ENCODE results near the gene LRRK1.

Gene LRRK1

DNA sequence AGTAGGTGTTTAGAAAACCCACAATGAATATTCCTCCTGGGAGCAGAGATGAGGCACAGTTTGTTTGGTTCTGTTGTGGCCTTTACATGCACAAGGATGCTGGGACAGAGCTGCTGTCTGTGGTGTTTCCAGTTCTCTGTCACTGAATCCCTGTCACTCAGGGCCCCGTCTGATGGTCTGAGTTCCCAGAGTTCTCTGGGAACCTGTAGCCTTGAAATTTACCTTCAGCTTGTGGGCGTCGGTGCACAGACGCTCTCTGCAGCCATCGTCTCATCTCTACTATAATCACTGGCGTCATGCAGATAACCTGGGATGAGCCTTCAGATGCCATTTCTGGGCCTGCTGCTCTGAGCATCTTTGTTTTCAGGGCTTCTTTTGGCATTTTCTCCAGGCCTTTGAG lies 81.9 kb downstream of the LRRK1 start:
- no peak overlapping the region for H3K4me3 ChIP-seq (ENCODE audit: low read depth, low read length)
- TF ChIP-seq, protein P1, sequence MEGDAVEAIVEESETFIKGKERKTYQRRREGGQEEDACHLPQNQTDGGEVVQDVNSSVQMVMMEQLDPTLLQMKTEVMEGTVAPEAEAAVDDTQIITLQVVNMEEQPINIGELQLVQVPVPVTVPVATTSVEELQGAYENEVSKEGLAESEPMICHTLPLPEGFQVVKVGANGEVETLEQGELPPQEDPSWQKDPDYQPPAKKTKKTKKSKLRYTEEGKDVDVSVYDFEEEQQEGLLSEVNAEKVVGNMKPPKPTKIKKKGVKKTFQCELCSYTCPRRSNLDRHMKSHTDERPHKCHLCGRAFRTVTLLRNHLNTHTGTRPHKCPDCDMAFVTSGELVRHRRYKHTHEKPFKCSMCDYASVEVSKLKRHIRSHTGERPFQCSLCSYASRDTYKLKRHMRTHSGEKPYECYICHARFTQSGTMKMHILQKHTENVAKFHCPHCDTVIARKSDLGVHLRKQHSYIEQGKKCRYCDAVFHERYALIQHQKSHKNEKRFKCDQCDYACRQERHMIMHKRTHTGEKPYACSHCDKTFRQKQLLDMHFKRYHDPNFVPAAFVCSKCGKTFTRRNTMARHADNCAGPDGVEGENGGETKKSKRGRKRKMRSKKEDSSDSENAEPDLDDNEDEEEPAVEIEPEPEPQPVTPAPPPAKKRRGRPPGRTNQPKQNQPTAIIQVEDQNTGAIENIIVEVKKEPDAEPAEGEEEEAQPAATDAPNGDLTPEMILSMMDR (conservative IDR thresholded peaks at IDR 0.05; ENCODE audit: low read depth, low read length): no peak
- no peak for DNase-seq (ENCODE audit: low read depth)

DNA sequence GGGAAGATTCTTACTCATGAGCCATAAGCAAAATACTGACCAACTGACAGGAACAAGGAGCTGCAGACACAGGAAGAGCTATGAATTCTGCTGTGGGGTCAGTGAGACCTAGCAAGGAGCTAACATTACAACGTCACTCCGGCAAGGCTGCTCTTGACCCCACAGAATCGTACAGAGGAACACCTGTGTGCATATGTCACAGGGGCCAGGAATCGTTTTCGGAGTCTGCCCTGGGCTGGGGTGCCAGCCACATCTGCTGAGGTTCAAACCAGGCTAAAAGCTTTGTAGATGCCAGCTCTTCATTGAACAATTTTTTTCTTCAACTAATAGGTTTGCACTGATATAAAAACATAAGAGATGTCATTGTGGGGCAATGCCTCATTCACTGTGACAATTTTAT lies 82.6 kb downstream of the LRRK1 start:
- no peak for DNase-seq (ENCODE audit: low read depth)
- TF ChIP-seq, protein P1 (conservative IDR thresholded peaks at IDR 0.05; ENCODE audit: low read depth, low read length): no peak
- H3K4me3 ChIP-seq (ENCODE audit: low read depth, low read length): no peak overlapping the region

- DNase-seq (ENCODE audit: low read depth): no peak
- TF ChIP-seq, protein P1 (conservative IDR thresholded peaks at IDR 0.05; ENCODE audit: low read depth, low read length): no peak
- no peak overlapping the region for H3K4me3 ChIP-seq (ENCODE audit: low read depth, low read length)
Observed at GRCh38 chr15:101003081-101003480, 83.9 kb downstream of the LRRK1 start.

DNA sequence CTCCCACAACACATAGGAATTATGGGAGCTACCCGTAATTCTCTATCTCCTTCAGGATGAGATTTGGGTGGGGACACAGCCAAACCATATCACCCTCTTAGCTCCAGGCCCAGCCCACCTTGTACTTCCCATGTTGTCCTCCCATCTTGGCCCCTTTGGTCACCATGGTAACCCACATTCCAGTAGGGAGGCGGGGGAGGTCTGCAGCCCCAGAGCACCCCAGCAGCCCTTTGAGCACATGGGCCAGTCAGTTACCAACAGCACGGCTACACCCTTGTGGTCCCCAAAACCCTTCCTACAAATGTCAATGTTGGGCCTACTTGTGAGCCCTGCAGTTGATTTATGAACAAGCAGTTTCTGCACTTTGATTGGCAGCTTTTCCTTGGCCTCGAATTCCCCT lies 84.5 kb downstream of the LRRK1 start:
- TF ChIP-seq, protein P1 (conservative IDR thresholded peaks at IDR 0.05; ENCODE audit: low read depth, low read length): no peak
- no peak for DNase-seq (ENCODE audit: low read depth)

DNA sequence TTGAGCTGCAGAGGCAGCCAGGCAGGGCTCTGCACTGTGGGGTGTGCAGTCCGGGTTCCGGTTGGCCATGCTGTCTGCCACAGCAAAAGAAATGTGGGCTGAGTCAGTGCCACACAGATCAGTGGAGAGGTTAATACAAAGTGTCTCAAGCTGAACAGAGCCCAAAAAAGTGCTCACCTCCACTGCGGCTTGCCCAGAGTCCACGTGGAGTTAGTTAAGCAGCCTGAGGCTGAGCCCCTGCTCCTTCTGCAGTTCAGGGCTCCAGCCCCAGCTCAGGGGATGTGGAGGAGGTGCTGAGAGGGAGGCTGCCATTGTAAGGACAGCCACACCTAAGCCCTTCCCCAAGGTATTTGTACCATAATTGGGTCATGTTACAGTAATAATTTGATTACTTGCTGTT lies 85.3 kb downstream of the LRRK1 start:
- TF ChIP-seq, protein P1 (conservative IDR thresholded peaks at IDR 0.05; ENCODE audit: low read depth, low read length): no peak
- DNase-seq (ENCODE audit: low read depth): no peak
- no peak overlapping the region for H3K4me3 ChIP-seq (ENCODE audit: low read depth, low read length)

More for the DNA sequence above, 84.5 kb downstream of the LRRK1 start:
- H3K4me3 ChIP-seq (ENCODE audit: low read depth, low read length): no peak overlapping the region

DNA sequence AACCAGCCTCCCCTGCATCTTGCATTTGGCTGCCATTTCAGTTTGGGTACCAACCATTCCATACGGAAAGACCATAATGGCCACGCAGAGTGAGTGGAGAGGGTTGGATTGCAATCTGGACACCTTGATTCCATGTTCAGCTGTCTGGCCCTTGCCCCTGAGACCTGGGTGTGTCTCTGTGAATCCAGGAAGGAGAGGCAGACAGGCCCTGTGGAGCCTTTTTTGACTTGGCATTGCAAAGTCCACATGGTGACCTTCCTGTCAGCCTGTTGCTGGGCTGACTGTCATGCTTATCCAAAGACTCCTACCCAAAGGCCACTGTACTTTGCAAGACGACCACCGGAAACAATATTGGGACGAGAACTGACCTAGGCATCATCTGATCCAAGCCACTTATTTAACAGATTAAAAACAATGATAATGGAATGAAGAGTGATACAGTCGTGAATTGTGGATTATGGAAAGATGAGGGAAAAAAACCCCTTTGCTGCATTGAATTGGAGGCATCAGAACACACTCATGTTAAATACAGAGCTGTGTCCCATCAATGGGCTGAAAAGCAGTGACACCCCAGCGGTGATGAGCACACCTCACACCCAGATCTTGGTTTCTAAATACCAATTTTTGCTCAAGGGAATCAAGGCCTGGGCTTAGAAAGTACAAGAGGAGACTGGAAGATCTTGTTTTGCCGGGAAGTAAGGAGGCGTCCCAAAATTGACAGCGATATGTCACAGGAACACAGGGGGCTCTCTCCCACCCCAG lies 86.0 kb downstream of the LRRK1 start:
- no peak for DNase-seq (ENCODE audit: low read depth)
- no peak overlapping the region for H3K4me3 ChIP-seq (ENCODE audit: low read depth, low read length)
- TF ChIP-seq, protein P1 (conservative IDR thresholded peaks at IDR 0.05; ENCODE audit: low read depth, low read length): no peak
